Iris pigment epithelial cell (primary cell): ENCODE results near the gene SNTN.
"Not testable (repeated sequence)": the region's sequence is repeated elsewhere in the genome, so short reads cannot be mapped to it uniquely, and the experiment has no call there.

Experiments used
- DNase-seq: peaks from one replicate; pipeline ENCODE4 v3.0.0-alpha.2; 2011; ENCODE audit warnings: low read depth

Gene SNTN

DNA sequence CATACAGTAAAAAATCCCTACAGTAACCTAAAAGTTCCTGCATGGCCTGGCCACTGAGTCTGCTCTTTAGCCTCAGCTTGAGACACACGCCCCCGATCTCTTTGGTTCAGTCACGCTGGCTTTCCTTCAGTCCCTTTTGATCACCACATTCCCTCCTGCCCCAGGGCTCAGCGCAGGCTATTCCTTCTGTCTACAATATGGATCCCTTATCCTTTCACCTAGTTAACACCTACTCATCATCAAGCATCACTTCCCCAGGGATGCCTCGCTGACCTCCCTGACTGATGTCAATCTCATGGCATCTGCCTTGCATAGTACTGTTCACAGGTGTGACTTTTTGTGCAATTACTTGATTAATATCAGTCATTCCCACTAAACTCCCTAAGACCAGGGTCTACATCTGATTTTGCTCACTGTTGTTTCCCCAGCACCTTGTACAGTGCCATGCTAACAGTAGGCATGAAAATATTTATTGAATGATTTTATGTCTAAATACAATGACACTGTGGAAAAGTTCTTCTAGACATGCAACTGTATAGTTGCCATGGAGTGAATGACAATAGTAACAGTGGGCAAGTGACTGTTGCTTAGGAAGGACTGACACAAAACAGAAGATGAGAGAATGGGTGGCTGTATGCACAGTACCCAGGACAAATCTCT is at the start of gene SNTN:
SNTN (plus strand) TSS at position 610 of the 660 bp plus-strand sequence; CDS start at position 623, 13 bp downstream.
- no peak for DNase-seq

DNA sequence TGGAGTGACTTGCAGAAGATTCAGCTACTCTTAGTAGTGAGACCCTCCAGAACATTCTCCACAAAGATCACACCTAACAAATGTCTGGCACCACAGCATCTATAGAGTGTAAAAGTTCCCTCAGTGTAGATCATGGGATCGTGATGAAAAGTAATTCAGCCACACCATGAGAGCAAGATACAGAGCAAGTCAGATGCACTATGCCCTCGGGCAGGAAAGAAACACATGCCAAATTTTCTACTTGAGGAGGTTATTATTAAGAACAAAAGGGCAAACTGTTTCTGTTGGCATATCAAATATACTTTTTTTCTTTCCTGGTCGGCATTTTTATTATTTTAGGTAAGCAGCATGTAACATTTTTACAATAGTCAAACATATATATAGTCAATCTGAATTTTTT is 44.8 kb upstream of the SNTN start:
- DNase-seq = no peak

DNA sequence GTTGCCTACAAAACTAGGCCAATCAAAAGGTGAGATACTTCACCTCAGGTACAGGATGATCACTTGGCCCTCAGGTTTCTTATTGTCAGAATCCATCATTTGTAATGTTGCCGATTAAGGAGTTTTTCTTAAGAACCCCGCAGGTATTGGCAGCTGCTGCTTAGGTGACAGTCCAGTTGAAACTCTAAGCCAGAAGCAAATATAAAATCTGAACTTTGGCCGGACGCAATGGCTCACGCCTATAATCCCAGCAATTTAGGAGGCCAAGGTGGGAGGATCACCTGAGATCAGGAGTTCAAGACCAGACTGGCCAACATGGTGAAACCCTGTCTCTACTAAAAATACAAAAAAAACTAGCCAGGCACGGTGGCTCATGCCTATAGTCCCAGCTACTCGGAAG is 43.1 kb upstream of the SNTN start:
- DNase-seq = no peak

DNA sequence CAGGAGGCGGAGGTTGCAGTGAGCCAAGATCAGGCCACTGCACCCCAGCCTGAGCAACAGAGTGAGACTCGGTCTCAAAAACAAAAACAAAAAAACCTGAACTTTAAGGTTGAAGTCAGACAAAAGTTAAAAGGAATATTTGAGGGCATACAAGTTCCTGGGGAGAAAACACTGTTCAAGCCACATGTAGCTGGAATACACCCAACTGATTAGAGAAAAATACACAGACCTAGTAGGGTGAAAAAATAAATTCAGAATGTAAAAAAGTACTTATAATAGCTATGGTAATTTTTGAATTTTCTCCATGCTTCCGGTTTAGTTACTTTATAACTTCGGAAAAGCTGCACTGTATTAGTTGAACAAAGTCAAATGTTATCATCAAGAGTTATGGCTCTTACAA is 42.6 kb upstream of the SNTN start:
- DNase-seq = no peak

DNA sequence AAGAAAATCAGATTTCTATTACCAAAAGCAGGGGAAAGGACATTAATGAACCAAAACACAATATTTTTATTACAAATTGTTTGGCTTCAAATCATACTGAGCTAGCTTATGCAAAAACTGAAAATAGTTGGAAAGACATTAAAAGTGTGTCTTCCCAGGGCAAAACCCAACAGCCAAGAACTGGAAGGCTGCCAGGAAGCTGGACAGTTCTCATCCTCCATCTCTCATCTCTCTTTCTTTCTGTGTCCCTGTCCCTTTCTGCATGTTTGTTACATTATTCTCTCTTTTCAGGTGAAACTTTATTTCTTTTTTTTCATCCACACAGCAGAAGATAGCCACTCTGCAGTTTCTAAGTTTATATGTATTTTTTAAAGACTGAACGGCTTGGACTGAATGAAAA is 41.1 kb upstream of the SNTN start:
- DNase-seq = no peak

DNA sequence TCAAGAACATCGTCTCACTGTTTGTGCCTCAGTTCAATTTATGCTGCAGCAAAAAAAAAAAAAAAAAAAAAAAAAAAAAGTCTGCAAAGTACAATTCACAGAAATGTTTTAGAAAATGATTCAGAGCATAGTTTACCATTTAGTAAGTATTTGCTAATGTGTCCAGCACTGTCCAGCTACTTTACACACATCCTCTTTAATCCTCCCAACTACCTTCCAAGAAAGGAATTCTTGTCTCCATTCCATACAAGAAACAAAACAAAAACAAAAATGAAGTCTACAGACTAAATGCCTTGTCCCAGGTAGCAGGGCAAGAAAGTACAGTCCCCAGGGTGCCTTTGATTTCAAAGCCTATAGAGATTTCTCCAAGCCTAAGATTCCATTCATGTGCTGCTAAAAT is 38.9 kb upstream of the SNTN start:
- peak; percentile 27 for DNase-seq

DNA sequence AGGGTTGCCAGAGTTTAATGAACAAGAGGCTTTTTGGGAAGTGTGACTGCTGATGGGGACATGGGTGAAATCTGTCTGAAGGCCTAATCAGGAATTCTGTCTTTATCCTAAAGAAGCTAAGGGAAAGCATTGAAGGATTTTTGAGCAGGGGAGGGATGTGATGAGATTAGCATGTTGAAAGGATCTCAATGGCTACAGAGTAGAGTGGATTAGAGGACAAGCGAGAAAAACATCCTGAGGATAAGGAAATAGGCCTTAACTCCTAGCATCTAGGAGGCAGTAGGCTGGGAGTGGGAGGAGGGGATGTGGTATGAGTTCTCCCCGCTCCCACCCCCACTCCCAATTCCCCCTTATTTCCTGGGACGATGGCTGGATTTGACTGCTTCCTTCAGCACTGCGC is 35.1 kb upstream of the SNTN start:
- no peak for DNase-seq

DNA sequence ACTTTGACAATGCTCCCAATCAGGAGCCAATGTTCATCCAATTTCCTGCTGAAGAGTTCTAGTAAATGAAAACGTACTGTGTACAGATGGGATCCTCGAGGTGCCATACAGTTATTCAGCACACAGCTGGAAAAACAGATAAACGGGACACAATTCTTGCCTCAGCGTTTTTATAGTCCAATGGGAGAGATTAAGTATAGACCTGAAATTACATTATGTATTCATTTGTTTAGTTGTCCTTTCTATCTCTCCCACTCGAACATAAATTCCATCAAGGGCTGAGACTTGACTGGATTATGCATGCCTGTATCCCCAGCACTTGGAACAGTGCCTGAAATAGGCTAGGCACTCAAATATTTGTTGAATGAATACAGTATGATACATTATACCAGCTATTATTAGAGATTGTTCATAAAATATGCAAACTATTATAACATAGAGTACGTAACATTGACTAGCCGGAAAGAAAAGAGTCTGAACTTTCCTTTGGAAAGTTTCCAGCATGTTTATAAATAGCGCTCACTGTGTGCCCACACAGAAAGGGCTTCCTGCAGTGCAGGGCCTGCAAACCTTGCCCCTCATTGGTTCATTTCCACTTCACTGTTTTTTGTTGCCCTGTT is 27.4 kb upstream of the SNTN start:
- peak; percentile 90 for DNase-seq

DNA sequence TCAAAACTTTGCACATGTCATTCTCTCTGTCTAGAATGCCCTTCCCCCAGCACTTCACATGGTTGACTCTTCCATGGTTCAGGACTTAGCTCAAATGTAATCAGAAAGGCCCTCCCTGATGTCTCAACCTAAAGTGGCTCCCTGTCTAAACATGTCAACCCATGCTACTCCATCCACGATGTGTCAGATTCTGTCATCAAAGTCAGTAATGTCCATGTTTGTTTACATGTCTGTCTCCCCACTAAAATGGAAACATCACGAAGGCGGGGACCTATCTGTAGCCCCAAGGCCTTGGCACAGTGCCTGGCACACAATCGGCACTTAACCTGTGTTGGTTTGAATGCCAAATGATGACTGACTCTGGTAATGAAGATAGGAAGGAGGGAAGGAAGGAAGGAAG is 20.8 kb upstream of the SNTN start:
- DNase-seq = no peak

DNA sequence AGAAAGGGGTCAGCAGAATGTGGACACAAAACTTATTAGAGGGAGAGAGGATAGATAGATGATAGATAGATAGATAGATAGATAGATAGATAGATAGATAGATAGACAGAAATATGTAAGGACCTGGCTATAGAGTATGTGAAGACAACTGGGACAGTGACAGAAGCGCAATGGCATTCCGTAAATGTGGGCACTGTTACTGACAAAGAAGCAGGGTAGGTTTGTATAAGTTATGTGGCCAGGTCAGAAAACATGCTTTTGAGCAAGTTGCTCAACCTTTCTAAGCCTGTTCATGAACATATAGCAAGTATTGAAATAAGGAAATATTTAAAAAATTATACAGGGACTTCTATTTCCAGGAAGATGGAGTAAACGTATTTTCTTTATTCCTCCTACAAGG is 17.3 kb upstream of the SNTN start:
- DNase-seq = no peak

DNA sequence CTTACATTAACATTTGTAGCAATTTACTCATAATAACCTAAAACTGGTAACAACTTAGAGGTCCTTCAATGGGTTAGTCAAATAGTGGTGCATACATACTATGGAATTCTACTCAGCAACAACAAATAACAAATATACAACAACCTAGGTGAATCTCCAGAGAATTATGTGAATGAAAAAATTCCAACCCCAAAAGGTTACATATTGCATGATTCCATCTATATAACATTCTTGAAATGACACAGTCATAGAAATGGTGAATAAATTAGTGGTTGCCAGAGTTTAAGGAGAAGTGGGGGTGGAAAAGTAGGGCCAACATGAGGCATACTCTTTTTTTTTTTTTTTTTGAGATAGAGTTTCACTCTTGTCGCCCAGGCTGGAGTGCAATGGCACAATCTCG is 12.7 kb upstream of the SNTN start:
- no peak for DNase-seq

DNA sequence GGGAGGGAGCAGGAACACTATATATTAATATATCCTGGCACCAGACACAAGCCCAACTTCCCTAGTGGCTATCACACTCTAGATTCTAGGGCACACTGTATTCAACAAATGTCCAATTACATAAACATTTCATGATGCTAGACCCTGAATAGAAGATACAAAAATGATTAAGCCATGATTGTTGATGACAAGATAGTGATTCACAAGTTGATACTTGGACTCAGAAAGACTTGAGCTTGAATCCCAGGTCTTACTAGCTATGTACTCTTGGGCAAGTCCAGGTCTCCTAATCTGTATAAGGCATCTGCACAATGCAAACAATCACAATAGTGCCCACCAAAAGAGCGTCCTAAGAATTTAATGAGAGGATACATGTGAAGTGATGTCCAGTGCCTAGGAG is 10.0 kb upstream of the SNTN start:
- DNase-seq = no peak

DNA sequence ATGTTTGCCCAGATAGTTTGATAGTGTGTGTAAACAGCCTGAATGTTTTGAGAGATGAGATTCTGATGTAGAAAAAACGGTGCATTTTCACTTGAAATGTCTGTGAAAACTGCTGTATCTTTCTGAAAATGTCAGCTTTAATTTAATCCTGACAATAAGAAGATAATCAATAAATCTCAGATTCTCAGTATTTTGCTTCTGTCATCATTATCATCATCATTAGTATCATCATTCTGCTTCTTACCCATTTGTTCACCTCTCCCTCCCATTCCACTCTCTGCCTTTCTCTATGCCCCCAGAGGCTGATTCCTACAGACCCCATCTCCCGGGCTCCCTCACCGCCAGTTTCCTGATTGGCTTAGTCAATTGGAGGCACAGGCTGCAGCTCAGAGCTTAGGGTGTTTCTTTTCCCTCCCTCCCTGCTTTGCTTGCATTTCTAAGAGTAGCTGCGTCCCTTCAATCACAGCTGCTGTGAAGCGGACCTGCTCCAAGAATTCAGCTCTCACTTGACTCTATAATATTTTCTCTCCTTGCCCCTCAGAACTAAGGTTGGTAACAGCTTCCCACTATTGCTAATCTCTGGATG is 8.2 kb upstream of the SNTN start:
- no peak for DNase-seq

DNA sequence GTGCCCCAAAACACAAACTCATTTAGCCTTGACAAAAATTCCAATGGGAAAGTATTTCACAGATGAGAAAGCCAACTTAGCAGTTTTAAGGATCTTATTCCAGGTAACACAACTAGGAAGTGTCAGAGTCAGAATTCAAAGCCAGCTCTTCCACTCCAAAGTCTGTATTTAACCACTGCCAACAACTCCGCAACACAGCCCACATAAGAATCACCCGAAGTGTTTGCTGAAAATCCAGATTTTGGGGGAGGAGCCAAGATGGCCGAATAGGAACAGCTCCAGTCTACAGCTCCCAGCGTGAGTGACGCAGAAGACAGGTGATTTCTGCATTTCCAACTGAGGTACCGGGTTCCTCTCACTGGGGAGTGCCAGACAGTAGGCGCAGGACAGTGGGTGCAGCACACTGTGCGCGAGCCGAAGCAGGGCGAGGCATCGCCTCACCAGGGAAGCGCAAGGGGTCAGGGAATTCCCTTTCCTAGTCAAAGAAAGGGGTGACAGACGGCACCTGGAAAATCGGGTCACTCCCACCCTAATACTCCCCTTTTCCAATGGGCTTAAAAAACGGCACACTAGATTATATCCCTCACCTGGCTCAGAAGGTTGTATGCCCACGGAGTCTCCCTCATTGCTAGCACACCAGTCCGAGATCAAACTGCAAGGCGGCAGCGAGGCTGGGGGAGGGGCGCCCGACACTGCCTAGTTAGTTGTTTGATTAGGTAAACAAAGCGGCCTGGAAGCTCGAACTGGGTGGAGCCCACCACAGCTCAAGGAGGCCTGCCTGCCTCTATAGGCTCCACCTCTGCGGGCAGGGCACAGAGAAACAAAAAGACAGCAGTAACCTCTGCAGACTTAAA is 7.3 kb upstream of the SNTN start:
- not testable (repeated sequence) for DNase-seq

DNA sequence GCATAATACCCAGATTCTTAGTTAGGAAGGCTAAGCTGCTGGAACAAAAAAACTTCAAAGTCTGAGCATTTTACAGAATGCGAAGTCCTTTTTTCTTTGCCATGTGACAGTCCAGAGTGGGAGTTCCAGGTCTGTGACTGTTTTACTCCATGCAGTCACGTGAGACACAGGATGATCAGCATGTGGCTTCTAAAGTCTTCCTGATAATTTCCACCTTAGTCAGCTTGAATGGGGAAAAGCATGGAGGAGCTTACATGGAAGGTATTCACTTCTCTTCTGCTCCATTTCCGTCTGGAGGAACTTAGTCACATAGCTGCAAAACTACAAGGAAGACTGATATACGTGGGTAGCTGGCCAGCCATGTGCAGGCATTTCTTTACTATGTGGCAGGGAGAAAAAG is 1.7 kb downstream of the SNTN start:
- DNase-seq = peak; percentile 18

DNA sequence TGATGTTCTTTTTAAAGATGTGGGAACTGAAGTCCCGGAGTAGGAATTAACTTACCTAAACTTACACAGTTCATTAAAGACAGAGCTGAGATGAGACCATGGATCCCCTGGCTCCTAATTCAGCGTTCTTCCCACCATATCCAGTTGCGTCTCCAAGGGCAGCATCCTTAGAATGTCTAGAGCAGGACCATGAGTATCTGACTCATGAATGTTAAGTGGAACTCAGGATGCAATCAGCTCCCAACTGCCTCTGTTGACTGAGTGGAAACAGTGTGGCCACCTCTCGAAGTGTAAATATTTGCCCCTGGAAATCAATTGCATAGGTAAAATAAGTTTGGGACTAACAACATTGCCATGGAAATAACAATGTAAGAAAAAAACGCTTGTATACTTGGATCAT is 2.5 kb downstream of the SNTN start:
- peak; percentile 16 for DNase-seq

DNA sequence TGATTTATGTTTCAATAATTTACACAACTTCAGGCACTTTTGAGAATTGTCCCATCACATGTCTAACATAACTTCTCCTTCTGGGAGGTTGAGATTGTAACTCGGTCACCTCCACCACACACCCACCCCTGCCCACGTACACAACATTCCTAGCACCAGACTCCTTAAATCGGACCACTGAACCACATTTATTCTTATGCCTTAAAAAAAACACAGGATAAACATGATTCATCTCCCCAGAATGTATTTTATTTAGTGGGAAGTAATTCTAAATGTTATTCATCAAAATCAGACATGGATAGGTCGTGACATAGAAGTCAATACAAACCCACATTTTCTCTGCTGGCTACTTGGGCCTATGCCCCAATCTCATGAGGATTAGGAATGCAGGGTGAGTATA is 3.0 kb downstream of the SNTN start:
- DNase-seq = peak; percentile 87

DNA sequence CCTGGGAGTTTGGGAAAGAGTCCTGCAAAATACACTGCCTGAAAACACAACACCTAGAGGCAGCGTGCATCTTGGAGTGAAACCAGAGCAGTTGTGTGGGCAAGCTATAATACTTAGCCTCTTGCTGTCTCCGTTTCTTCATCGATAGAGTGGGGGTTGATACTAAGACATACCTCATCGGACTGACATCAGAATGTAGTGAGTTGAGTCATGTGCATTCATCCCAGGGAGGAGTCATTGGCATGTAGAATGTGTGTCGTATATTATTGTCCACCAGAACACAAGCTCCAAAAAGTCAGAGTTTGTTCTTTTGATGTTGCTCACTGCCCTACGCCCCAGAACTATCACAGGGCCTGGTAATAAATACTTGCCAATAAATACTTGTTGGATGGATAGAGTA is 4.3 kb downstream of the SNTN start:
- DNase-seq = peak; percentile 75

DNA sequence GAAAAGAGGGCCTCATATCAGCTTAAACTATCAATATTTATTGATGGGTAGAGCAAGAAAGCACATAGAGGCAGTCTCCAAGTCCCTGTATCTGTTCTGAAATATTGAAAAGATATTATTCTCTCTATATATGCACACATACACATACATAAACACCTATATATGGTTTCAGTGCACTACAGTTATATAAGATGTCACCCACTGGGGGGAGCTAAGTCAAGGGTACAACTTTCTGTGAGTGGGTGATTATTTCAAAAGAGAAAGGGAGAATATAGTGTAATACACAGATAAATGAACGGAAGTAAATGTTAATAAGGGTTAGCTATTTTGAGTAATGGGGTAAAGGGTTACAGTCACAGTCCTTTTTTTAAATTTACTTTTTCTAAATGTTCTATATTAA is 8.8 kb downstream of the SNTN start:
- peak; percentile 21 for DNase-seq

DNA sequence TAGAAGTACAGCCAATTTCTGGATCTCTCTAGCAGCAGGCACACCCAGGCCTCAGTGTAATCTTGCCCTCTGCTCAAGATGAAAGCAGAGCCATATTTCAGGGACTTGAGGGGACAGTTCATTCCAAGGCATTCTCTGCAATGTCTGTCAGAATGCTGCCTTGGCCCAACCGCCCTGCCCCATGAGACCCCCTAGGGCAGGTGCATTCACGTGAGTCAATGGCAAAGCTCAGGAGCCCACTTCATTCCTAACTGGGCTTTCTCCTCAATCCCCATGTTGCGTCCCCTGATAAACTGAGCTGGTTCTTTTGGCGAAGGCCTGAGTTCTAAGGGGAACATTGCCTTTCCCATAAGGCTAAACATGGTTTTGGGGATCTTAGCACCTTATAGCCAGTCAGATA is 9.5 kb downstream of the SNTN start:
- DNase-seq = no peak

DNA sequence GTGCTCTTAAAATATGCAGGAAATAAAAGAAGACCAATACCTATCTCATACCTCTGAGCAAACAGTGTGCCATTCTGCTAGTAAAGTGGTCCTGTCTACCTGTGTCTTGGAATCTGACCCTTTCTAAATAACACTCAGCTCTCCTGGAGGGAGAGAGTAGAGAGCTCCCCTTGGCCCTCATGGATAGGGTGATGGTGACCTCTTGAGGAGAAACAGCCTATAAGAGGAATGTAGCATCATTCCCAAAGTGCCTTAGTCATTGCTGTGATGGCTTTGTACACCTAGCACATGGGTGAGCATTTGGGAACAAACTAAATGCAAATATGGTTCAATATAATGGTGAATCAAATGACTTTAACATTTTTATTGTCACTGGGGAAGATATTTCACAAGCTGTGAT is 10.0 kb downstream of the SNTN start:
- no peak for DNase-seq

DNA sequence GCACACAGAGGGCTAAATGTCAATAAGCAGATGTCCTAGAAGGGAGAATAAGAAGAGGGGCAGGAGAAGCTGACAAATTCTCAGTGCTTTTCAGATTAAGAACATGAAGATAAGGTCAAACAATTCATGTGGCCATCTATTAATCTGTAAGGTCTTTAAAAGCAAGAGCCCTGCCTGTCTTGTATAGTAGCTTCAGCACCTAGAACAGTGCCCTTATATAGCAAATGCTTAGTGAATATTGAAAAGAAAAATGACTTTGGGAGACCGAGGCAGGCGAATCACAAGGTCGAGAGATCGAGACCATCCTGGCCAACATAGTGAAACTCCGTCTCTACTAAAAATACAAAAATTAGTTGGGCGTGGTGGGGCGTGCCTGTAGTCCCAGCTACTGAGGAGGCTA is 18.1 kb downstream of the SNTN start:
- DNase-seq = no peak

DNA sequence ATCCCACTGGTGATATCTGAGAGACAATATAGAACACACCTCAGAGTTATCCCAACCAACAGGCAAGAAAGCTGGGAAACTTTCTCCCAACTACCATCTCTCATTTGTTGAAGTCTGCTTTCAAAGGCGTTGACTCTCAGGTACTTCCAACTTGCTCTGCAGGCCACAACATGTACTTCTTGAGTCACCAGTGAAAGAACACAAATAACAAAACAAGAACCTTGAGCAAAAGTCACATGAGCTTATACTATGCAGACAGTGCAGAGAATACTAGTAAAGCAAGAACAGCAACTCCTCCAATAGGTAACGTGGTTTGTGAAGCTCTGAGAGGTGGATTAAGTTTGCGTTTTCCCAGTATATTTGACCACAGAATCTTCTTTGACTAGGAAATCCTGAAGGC is 20.6 kb downstream of the SNTN start:
- DNase-seq = no peak
